CD4-positive, alpha-beta T cell treated with Interleukin-6 at 100 ng/mL for 8 hours (primary cell): ENCODE measurements around the gene ABCA2.

Source experiments
- DNase-seq: peaks from one replicate; pipeline ENCODE4 v3.0.0-alpha.2; 2020; ENCODE audit warnings: mixed read lengths, low spot score

Gene ABCA2, protein sequence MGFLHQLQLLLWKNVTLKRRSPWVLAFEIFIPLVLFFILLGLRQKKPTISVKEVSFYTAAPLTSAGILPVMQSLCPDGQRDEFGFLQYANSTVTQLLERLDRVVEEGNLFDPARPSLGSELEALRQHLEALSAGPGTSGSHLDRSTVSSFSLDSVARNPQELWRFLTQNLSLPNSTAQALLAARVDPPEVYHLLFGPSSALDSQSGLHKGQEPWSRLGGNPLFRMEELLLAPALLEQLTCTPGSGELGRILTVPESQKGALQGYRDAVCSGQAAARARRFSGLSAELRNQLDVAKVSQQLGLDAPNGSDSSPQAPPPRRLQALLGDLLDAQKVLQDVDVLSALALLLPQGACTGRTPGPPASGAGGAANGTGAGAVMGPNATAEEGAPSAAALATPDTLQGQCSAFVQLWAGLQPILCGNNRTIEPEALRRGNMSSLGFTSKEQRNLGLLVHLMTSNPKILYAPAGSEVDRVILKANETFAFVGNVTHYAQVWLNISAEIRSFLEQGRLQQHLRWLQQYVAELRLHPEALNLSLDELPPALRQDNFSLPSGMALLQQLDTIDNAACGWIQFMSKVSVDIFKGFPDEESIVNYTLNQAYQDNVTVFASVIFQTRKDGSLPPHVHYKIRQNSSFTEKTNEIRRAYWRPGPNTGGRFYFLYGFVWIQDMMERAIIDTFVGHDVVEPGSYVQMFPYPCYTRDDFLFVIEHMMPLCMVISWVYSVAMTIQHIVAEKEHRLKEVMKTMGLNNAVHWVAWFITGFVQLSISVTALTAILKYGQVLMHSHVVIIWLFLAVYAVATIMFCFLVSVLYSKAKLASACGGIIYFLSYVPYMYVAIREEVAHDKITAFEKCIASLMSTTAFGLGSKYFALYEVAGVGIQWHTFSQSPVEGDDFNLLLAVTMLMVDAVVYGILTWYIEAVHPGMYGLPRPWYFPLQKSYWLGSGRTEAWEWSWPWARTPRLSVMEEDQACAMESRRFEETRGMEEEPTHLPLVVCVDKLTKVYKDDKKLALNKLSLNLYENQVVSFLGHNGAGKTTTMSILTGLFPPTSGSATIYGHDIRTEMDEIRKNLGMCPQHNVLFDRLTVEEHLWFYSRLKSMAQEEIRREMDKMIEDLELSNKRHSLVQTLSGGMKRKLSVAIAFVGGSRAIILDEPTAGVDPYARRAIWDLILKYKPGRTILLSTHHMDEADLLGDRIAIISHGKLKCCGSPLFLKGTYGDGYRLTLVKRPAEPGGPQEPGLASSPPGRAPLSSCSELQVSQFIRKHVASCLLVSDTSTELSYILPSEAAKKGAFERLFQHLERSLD (N-terminal part only)

GRCh38 chr9:137027369-137028262 lies at the start of gene ABCA2:
TSS of gene ABCA2 (minus strand) at chr9:137028237. CDS start at chr9:137028140, 97 bp downstream.
- DNase-seq: no peak

GRCh38 chr9:137077010-137077747 lies 49.1 kb upstream of the ABCA2 start, which contains the start of gene UAP1L1:
TSS of gene UAP1L1 (plus strand) at chr9:137077517. CDS start at chr9:137077533, 16 bp downstream.
- peak; percentile 49 for DNase-seq

DNA sequence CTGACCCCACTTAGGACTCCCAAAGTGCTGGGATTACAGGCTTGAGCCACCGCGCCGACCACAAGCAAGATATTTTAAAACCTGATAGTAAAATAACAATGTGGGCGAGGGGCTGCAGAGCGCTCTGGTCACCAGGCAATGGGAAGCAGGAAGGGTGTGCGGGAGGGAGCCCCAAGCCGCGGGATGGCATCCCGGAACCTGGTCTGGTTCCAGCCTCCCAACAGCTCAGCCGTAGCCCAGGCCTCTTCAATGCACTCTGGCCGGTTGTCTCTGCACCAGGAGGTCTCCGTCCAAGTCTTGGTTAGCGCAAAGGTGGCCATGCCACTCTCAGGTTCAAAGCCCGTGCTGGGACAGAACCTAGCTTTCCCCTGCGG lies 48.6 kb upstream of the ABCA2 start:
- no peak for DNase-seq

DNA sequence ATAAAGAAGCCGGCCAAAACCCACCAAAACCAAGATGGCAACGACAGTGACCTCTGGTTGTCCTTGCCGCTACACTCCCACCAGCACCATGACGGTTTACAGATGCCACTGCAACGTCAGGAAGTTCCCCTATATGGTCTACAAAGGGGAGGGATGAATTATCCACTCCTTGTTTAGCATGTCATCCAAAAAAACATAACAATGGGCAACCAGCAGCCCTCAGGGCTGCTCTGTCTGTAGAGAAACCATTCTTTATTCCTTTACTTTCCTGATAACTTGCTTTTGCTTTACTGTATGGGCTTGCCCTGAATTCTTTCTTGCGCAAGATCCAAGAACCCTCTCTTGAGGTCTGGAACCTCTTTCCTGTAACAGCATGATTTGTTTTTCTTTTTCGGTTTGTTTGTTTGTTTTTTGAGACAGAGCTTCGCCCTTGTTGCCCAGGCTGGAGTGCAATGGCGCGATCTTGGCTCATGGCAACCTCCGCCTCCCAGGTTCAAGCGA lies 47.3 kb upstream of the ABCA2 start:
- no peak for DNase-seq

GRCh38 chr9:137074657-137075274 lies 46.7 kb upstream of the ABCA2 start:
- no peak for DNase-seq

GRCh38 chr9:137073992-137074399 lies 46.0 kb upstream of the ABCA2 start:
- no peak for DNase-seq

- no peak for DNase-seq
These were observed 43.2 kb upstream of the ABCA2 start for GRCh38 chr9:137071282-137071681.

DNA sequence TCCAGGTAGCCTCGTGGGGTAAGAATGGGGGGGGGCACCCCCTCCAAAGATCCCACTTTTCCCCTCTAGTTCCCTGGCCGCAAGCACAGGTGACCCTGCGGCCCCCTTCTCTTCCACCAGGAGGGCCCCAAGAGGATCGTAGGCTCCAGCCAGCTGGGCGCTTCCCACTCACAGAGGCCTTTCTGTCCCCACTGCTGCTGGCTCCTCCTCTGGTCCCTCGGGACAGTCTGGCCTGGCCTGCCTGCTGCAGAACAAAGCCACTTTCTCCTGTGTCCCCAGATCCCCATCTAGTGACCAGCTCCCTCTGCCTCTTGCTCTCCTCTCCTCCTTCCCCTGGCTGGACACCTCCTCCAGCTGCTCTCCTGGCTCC lies 42.9 kb upstream of the ABCA2 start:
- DNase-seq: no peak

DNA sequence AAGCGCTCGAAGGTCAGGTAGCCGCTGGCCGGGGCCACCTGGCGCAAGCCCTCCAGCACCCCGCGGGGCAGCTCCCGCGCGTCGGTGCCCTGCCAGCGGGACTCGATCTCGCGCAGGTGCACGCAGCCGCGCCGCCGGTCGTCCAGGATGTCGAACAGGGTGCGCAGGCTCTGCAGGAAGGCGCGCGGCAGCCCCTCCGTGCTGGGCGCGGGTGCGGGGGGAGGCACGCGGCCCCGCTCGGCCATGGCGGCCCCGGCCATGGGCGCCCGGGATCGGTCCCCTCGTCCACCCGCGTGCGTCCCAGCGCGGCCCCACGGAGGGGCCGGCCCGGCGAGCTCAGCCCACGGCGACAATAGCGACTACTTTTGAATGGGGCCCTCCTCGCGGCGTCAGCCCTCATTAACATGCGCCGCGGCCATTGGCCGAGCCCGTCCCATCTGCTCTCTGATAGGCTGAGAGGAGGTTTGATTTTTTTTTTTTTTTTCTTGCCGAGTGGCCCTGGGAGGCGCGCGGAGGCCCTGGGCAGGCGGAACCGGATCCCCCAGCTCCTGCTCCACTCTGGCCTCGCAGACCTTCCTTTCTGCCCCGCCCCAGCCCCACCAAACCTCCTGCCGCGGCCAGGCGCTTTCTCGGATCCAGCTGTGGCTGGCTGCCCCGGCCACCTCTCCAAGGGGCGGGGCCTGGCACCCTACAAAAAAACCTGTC lies 42.3 kb upstream of the ABCA2 start, which contains the start of gene SAPCD2:
TSS of gene SAPCD2 (minus strand) at position 357 of the 705 bp plus-strand sequence. CDS start at position 260, 97 bp downstream.
- DNase-seq: peak; percentile 81

- DNase-seq: no peak
These were observed 41.6 kb upstream of the ABCA2 start for GRCh38 chr9:137069508-137070091.

DNA sequence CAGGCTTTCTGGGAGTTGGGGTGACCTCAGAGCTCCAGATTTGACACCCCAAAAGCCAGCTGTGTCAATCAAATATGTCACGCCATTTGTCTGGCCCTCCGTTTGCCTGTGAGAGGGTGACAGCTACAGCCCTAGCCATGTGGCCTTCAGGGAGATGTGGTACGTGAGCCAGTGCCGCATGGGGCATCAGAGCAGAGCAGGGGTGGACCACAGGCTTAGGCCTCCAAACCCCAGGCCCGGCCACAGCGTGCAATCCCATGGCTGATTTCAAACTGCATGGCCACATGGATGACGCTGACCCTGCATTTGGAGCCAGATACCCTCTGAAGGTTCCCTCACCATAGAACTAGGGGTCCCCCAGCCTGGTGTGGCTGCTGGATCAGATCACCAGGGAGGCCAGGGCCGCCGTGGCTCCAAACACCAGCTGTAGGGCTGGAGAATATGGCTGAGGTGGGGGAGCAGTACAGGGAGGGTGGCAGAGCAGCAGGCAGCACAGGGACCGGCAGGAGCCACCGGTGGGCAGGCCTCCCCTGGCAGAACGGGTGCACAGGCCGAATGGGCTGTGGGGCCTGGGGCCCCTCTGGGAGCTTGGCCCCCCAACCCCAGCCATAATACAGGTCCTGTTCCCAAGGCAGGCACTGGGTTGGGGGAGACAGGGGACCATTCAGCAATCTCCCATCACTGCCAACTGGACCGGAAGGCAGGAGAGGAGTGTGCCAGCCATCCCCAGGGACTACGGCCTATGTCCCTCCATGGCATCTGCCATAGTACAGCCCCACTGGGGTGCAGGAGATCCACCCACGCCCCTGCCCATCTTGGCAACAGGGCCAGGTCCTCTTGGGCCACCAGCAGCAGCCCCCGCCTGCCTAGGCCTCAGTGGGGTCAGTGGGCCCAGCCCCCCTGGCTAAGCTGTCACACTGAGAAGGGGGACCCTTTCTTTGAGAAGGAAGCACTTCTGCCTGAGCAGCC lies 40.8 kb upstream of the ABCA2 start:
- no peak for DNase-seq

DNA sequence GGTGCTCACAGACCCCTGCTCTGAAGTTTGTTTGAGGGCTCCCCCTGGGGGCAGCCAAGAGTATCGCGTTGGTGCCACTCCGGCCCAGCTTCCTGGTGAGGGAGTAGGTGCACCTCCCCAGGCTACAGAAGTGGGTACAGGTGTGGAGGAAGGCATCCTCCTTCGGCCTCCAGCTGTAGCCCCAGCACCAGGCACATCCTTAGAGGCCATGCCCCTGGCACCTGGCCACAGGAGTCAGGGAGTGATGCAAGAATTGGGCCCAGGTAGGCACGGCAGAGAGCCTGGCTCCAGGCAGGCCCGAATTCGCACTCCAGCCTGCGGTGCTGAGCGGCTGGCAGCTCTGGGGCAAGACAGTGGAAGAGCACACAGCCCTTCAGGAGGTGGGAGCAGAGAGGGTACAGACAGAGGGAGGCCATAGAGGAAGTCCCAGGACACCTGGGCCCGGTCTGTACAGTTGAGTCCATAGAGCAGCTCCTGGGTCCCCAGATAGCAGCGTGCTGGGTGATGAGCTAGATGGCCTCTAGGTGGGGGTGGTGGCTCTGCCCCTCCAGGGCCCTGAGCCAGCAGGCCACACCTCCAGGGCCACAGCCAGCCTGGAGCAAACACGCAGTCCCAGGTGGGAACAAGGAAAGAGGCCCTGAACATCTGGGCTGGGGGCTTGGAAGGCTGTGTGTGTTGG lies 40.0 kb upstream of the ABCA2 start:
- peak; percentile 86 for DNase-seq

- no peak for DNase-seq
These were observed 38.2 kb upstream of the ABCA2 start for GRCh38 chr9:137066096-137066861.

DNA sequence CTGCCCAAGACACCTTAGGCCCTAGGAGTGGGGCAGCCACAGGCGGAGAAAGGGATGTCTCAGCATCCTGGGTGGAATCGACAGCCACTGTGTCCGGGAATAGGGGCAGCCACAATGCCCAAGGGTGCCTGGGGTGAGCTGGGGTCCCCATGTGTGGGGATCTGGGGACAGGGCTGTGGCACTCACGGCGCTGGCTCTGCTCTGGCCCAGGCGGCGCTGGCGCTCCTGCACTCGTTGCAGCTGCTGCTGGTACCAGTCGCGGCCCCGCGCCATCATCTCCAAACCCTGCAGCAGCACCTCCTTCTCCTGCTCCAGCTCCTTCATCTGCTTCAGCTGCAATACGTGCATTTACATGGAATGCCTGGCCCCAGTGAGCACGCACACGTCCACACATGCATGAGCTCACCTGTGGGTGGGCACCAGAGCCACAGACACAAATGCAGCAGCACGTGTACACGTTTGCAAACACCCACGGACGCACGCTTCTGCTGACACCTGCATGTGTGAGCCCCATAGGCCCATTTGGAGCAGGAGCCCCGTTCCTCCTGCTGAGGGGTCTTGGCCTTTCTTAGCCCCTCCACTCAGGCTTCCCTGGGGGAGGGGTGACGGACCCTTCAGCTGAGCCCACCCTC lies 37.4 kb upstream of the ABCA2 start:
- no peak for DNase-seq

DNA sequence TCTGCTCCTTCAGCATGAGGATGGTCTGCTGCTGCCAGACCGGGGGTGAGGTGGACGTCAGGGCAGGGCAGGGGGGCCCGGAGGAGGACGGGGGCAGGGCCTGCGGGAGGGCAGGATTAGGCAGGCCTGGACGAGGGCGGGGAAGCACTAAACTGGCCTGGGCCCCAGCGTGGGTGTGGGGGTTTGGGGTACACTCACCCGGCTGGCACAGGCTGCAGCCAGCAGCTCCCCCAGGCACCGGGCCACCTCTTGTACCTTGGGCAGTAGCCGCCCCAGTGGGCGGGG lies 36.8 kb upstream of the ABCA2 start:
- DNase-seq: no peak
